ENCODE measurements around the gene SLC13A5. TPM values are rescaled to one million over a fixed set of nuclear protein-coding genes. Genes with fewer than 3 reads are reported as not detected.

SLC13A5 gene
- polyA plus RNA-seq, 1 of the 3 experiments (the other 2 are of a cell fraction) = not detected

DNA sequence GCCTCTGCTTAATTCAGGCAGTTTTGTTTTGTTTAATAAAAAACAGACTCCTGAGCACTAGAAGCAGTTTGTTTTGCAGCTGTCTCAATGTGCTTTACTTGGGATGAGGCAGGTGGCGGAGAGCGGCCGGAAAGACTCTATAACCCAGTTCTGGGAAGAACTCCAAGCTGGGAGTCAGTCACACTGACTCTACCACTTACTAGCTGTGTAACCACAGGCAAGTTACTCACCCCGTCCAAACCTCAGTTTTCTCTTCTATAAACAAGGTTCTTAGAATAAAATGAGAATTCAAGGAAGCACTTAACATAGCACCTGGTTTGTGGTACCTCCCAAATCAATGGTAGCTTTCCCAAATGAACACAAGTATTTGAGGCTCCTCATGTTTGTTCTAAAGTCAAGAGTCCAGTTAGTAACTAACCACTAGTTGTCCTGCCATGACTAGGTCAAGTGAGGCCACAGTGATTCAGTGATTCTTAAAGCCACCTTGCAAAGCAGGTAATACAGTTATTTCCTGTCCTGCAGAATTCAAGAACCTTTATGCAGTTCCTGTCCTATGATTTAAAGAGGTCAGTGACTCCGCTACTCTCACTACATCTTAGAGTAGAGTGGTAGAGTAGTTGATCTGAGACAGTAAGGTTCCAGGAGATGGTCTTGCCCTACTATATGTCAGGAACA, 69.6 kb downstream of the SLC13A5 start:
- Histone ChIP-seq H3K36me3 (replicated peaks in 1 of 2; ENCODE audit: control insufficient read depth in 1 of 2, insufficient read depth in 2 of 2, low read length in 1 of 2) (peaks cover 56 to 57% of the 10 kb centered on the region in 2 experiments), H3F3A (replicated peaks; ENCODE audit: insufficient read depth) (peaks cover 30% of the 10 kb centered on the region), H4K20me1 (ENCODE audit: insufficient read depth) (peaks cover 6% of the 10 kb centered on the region), H2AFZ (ENCODE audit: low read depth) (no peak overlapping the region), H3K4me2 (no peak overlapping the region), H3K9me2 (no peaks in the 10 kb centered on the region), H3K9me3 (no peaks in the 10 kb centered on the region), H3K79me2 (ENCODE audit: insufficient read depth) (peaks cover 78% of the 10 kb centered on the region), H3K4me1 (ENCODE audit: control insufficient read depth in 1 of 2, insufficient read depth in 2 of 2, low read depth in 1 of 2, low read length in 1 of 2) (peaks cover 9 to 11% of the 10 kb centered on the region in 2 experiments; a peak in 2 of 4 replicates), H3K4me3 (ENCODE audit: low read depth in 2 of 2, low read length in 1 of 2) (no peak overlapping the region), H3K27me3 (ENCODE audit: insufficient read depth) (no peaks in the 10 kb centered on the region), H3K27ac (ENCODE audit: low read depth in 2 of 2, low read length in 1 of 2) (peak overlapping the region in 1 of 2 experiments; percentile 27; a peak in 1 of 4 replicates), H3K9ac (no peak overlapping the region)
- CTCF ChIA-PET = no interaction called here
- DNase-seq = no peak
- 82% methylated on average over 5 of the region's 5 CpGs for WGBS (ENCODE audit: low lambda C conversion rate)
- POLR2A ChIA-PET = no interaction called here
- no peak for TF ChIP-seq RCOR1 (IDR thresholded peaks at IDR 0.05; ENCODE audit: low read length)
- no peak for TF ChIP-seq EZH2phosphoT487 (IDR thresholded peaks at IDR 0.05; ENCODE audit: borderline replicate concordance, low read depth)
- peak; percentile 13; the same call in 1 of the 2 replicates for TF ChIP-seq FOSL2 (IDR thresholded peaks at IDR 0.05; ENCODE audit: borderline replicate concordance, low read depth)
- TF ChIP-seq TCF12 (IDR thresholded peaks at IDR 0.05) = peak; percentile 19; the same call in 1 of the 2 replicates
- TF ChIP-seq RAD21 (IDR thresholded peaks at IDR 0.05; ENCODE audit: low read length) = no peak
- TF ChIP-seq NFIC (IDR thresholded peaks at IDR 0.05; ENCODE audit: borderline replicate concordance) = peak; percentile 6; the same call in 1 of the 2 replicates
- TF ChIP-seq POLR2AphosphoS5 (IDR thresholded peaks at IDR 0.05; ENCODE audit: low read depth, low read length) = no peak
- TF ChIP-seq, protein P1, sequence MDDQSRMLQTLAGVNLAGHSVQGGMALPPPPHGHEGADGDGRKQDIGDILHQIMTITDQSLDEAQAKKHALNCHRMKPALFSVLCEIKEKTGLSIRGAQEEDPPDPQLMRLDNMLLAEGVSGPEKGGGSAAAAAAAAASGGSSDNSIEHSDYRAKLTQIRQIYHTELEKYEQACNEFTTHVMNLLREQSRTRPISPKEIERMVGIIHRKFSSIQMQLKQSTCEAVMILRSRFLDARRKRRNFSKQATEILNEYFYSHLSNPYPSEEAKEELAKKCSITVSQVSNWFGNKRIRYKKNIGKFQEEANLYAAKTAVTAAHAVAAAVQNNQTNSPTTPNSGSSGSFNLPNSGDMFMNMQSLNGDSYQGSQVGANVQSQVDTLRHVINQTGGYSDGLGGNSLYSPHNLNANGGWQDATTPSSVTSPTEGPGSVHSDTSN (IDR thresholded peaks at IDR 0.05) = peak; percentile 7; the same call in 1 of the 2 replicates
- no peak for TF ChIP-seq FOXM1 (IDR thresholded peaks at IDR 0.05; ENCODE audit: low read depth)
- TF ChIP-seq FOXJ3 (CRISPR knock-in tag; IDR thresholded peaks at IDR 0.05) = no peak
- TF ChIP-seq, protein P2, sequence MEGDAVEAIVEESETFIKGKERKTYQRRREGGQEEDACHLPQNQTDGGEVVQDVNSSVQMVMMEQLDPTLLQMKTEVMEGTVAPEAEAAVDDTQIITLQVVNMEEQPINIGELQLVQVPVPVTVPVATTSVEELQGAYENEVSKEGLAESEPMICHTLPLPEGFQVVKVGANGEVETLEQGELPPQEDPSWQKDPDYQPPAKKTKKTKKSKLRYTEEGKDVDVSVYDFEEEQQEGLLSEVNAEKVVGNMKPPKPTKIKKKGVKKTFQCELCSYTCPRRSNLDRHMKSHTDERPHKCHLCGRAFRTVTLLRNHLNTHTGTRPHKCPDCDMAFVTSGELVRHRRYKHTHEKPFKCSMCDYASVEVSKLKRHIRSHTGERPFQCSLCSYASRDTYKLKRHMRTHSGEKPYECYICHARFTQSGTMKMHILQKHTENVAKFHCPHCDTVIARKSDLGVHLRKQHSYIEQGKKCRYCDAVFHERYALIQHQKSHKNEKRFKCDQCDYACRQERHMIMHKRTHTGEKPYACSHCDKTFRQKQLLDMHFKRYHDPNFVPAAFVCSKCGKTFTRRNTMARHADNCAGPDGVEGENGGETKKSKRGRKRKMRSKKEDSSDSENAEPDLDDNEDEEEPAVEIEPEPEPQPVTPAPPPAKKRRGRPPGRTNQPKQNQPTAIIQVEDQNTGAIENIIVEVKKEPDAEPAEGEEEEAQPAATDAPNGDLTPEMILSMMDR (IDR thresholded peaks at IDR 0.05) = no peak

- H3F3A ChIP-seq (replicated peaks; ENCODE audit: insufficient read depth) = peaks cover 30% of the 10 kb centered on the region
- peaks cover 3% of the 10 kb centered on the region; the same call in 1 of the 2 replicates for H4K20me1 ChIP-seq (ENCODE audit: insufficient read depth)
- no peak for DNase-seq
- TF ChIP-seq, protein P3, sequence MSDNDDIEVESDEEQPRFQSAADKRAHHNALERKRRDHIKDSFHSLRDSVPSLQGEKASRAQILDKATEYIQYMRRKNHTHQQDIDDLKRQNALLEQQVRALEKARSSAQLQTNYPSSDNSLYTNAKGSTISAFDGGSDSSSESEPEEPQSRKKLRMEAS (IDR thresholded peaks at IDR 0.05; ENCODE audit: low read depth) = no peak
- TF ChIP-seq FOXJ3 (CRISPR knock-in tag; IDR thresholded peaks at IDR 0.05) (no peak), CHD2 (IDR thresholded peaks at IDR 0.05; ENCODE audit: low read length, partially characterized antibody) (no peak), RCOR1 (IDR thresholded peaks at IDR 0.05; ENCODE audit: low read length) (no peak), EZH2phosphoT487 (IDR thresholded peaks at IDR 0.05; ENCODE audit: borderline replicate concordance, low read depth) (no peak)
- TF ChIP-seq, protein P2 (IDR thresholded peaks at IDR 0.05) = no peak
- ChIA-PET POLR2A (interaction anchor here (0.8 kb wide), 1 partner anchor 390 kb away, joined by 3 read pairs; no protein-coding TSS in a partner anchor), CTCF (interaction anchor here (1.6 to 2.0 kb wide), 2 partner anchors 9 to 24 kb away, joined by 4 read pairs; partner anchors contain the start of genes C17orf100 and MED31)
- peaks cover 48% of the 10 kb centered on the region in 2 experiments for H3K36me3 ChIP-seq (replicated peaks in 1 of 2; ENCODE audit: control insufficient read depth in 1 of 2, insufficient read depth in 2 of 2, low read length in 1 of 2)
- H3K9ac ChIP-seq = 0 out of 2 replicates have a peak overlapping the region, but pooled peaks have one; percentile 87
- no peaks in the 10 kb centered on the region for H3K27me3 ChIP-seq (ENCODE audit: insufficient read depth)
- H3K27ac ChIP-seq (ENCODE audit: low read depth in 2 of 2, low read length in 1 of 2) = peak overlapping the region; percentile 6 to 90; a peak in 2 of 4 replicates
- H3K4me2 ChIP-seq = peak overlapping the region; percentile 87
- H3K9me2 ChIP-seq = no peaks in the 10 kb centered on the region
- no peaks in the 10 kb centered on the region for H3K9me3 ChIP-seq
- 74% methylated on average over 2 of the region's 2 CpGs for WGBS (ENCODE audit: low lambda C conversion rate)
- H3K79me2 ChIP-seq (ENCODE audit: insufficient read depth) = peaks cover 76% of the 10 kb centered on the region
- H3K4me1 ChIP-seq (ENCODE audit: control insufficient read depth in 1 of 2, insufficient read depth in 2 of 2, low read depth in 1 of 2, low read length in 1 of 2) = peaks cover 9 to 14% of the 10 kb centered on the region in 2 experiments; a peak in 2 of 4 replicates
- no peak overlapping the region; a peak in 1 of 4 replicates for H3K4me3 ChIP-seq (ENCODE audit: low read depth in 2 of 2, low read length in 1 of 2)
- no peak overlapping the region for H2AFZ ChIP-seq (ENCODE audit: low read depth)
Observed at GRCh38 chr17:6642592-6642991, 70.6 kb downstream of the SLC13A5 start.

All from SK-N-SH (cell line).